ENCODE measurements around the gene PDE8B.

Gene PDE8B

GRCh38 chr5:77295863-77296378 is 85.4 kb downstream of the PDE8B start:
- DNase-seq = no peak

GRCh38 chr5:77298146-77298545 is 87.7 kb downstream of the PDE8B start:
- no peak for DNase-seq

GRCh38 chr5:77300451-77300850 is 90.0 kb downstream of the PDE8B start:
- DNase-seq = no peak

GRCh38 chr5:77301447-77301883 is 91.0 kb downstream of the PDE8B start:
- DNase-seq = no peak

- no peak for DNase-seq
Observed at GRCh38 chr5:77302247-77302646, 91.8 kb downstream of the PDE8B start.

- no peak for DNase-seq
Observed at GRCh38 chr5:77302653-77303052, 92.2 kb downstream of the PDE8B start.

GRCh38 chr5:77304388-77304787 is 93.9 kb downstream of the PDE8B start:
- DNase-seq = no peak

- DNase-seq = no peak
Observed at GRCh38 chr5:77305222-77305846, 94.9 kb downstream of the PDE8B start.

- DNase-seq = no peak
Observed at GRCh38 chr5:77305956-77306355, 95.5 kb downstream of the PDE8B start.

GRCh38 chr5:77306531-77306930 is 96.1 kb downstream of the PDE8B start:
- no peak for DNase-seq

GRCh38 chr5:77308154-77308960 is 97.9 kb downstream of the PDE8B start:
- no peak for DNase-seq

GRCh38 chr5:77309140-77309539 is 98.7 kb downstream of the PDE8B start:
- no peak for DNase-seq

- no peak for DNase-seq
Observed at GRCh38 chr5:77310494-77311213, 100.2 kb downstream of the PDE8B start.

- no peak for DNase-seq
Observed at GRCh38 chr5:77311214-77311571, 100.7 kb downstream of the PDE8B start.

- no peak for DNase-seq
Observed at GRCh38 chr5:77312413-77312812, 101.9 kb downstream of the PDE8B start.

- no peak for DNase-seq
Observed at GRCh38 chr5:77316871-77317661, 106.6 kb downstream of the PDE8B start.

- DNase-seq = no peak
Observed at GRCh38 chr5:77318060-77318459, 107.6 kb downstream of the PDE8B start.

GRCh38 chr5:77319117-77319804 is 108.8 kb downstream of the PDE8B start:
- DNase-seq = no peak

- no peak for DNase-seq
Observed at GRCh38 chr5:77321793-77322394, 111.4 kb downstream of the PDE8B start.

- no peak for DNase-seq
Observed at GRCh38 chr5:77322406-77322805, 111.9 kb downstream of the PDE8B start.

GRCh38 chr5:77325921-77326541 is 115.6 kb downstream of the PDE8B start:
- DNase-seq = no peak
